ENCODE data around the gene OR10K2.

OR10K2 gene

GRCh38 chr1:158400871-158401270, 25.2 kb downstream of the OR10K2 start:
- no peak for TF ChIP-seq CTCF (IDR thresholded peaks at IDR 0.05; ENCODE audit: low read depth, low read length)
- in situ Hi-C loops (cut with HindIII; ENCODE audit: low sequenced_read_pairs), result no loop called here
- no peak overlapping the region for H3K4me3 ChIP-seq (ENCODE audit: low read depth, low read length)
- no peak for DNase-seq (ENCODE audit: low read depth, low spot score)

- no peak for TF ChIP-seq CTCF (IDR thresholded peaks at IDR 0.05; ENCODE audit: low read depth, low read length)
- in situ Hi-C loops (cut with HindIII; ENCODE audit: low sequenced_read_pairs), result no loop called here
- H3K4me3 ChIP-seq (ENCODE audit: low read depth, low read length), result no peak within 1 kb of the TSS
- no peak for DNase-seq (ENCODE audit: low read depth, low spot score)
Observed at GRCh38 chr1:158398818-158399514, 27.1 kb downstream of the OR10K2 start, which contains the start of gene OR10T2. Gene OR10T2 (minus strand): TSS chr1:158399466. CDS start chr1:158399466, 0 bp downstream.

GRCh38 chr1:158396646-158397045, 29.4 kb downstream of the OR10K2 start:
- TF ChIP-seq CTCF (IDR thresholded peaks at IDR 0.05; ENCODE audit: low read depth, low read length), result no peak
- no peak overlapping the region for H3K4me3 ChIP-seq (ENCODE audit: low read depth, low read length)
- no peak for DNase-seq (ENCODE audit: low read depth, low spot score)
- in situ Hi-C loops (cut with HindIII; ENCODE audit: low sequenced_read_pairs), result no loop called here

- no peak overlapping the region for H3K4me3 ChIP-seq (ENCODE audit: low read depth, low read length)
- in situ Hi-C loops (cut with HindIII; ENCODE audit: low sequenced_read_pairs), result no loop called here
- no peak for TF ChIP-seq CTCF (IDR thresholded peaks at IDR 0.05; ENCODE audit: low read depth, low read length)
- DNase-seq (ENCODE audit: low read depth, low spot score), result no peak
Observed at GRCh38 chr1:158393476-158393875, 32.6 kb downstream of the OR10K2 start.

- no peak overlapping the region for H3K4me3 ChIP-seq (ENCODE audit: low read depth, low read length)
- no peak for DNase-seq (ENCODE audit: low read depth, low spot score)
- in situ Hi-C loops (cut with HindIII; ENCODE audit: low sequenced_read_pairs), result no loop called here
- no peak for TF ChIP-seq CTCF (IDR thresholded peaks at IDR 0.05; ENCODE audit: low read depth, low read length)
Observed at GRCh38 chr1:158391099-158391498, 34.9 kb downstream of the OR10K2 start.

- no peak for DNase-seq (ENCODE audit: low read depth, low spot score)
- in situ Hi-C loops (cut with HindIII; ENCODE audit: low sequenced_read_pairs), result no loop called here
- no peak for TF ChIP-seq CTCF (IDR thresholded peaks at IDR 0.05; ENCODE audit: low read depth, low read length)
- H3K4me3 ChIP-seq (ENCODE audit: low read depth, low read length), result no peak overlapping the region
Observed at GRCh38 chr1:158390331-158390730, 35.7 kb downstream of the OR10K2 start.

Data from astrocyte of the spinal cord (primary cell).